Rectal smooth muscle tissue (tissue), 1 donor: ENCODE measurements around the gene RARRES2.
A peak's percentile ranks its signal among the peaks of the same experiment; 100 is the strongest.

Experiments
- H3K27ac ChIP-seq: one replicate; pipeline ENCODE4 v1.7.0; 2013; ENCODE audit warnings: low read depth, low read length, inconsistent platforms
- H3K27me3 ChIP-seq: one replicate; pipeline ENCODE4 v1.7.0; 2013; ENCODE audit warnings: low read length; ENCODE audit not compliant: control insufficient read depth, insufficient read depth
- H3K36me3 ChIP-seq: one replicate; pipeline ENCODE4 v1.7.0; 2013; ENCODE audit warnings: low read length; ENCODE audit not compliant: control insufficient read depth, insufficient read depth
- H3K4me1 ChIP-seq: one replicate; pipeline ENCODE4 v1.7.0; 2013; ENCODE audit warnings: low read length; ENCODE audit not compliant: control insufficient read depth, insufficient read depth
- H3K4me3 ChIP-seq: one replicate; pipeline ENCODE4 v1.7.0; 2013; ENCODE audit warnings: low read length
- H3K9ac ChIP-seq: one replicate; pipeline ENCODE4 v1.7.0; 2013; ENCODE audit warnings: low read length

RARRES2 gene

GRCh38 chr7:150357270-150357669 is 15.8 kb upstream of the RARRES2 start:
- H3K36me3 ChIP-seq: no peaks in the 10 kb centered on the region
- no peaks in the 10 kb centered on the region for H3K27me3 ChIP-seq
- H3K9ac ChIP-seq: no peak overlapping the region
- peaks cover 2% of the 10 kb centered on the region for H3K4me1 ChIP-seq
- no peak overlapping the region for H3K4me3 ChIP-seq
- no peak overlapping the region for H3K27ac ChIP-seq

- H3K27ac ChIP-seq: peak overlapping the region; percentile 35
- no peaks in the 10 kb centered on the region for H3K36me3 ChIP-seq
- H3K4me3 ChIP-seq: no peak overlapping the region
- H3K4me1 ChIP-seq: peaks cover 2% of the 10 kb centered on the region
- H3K27me3 ChIP-seq: no peaks in the 10 kb centered on the region
- no peak overlapping the region for H3K9ac ChIP-seq
Measured at GRCh38 chr7:150356265-150356897, 15.0 kb upstream of the RARRES2 start.

GRCh38 chr7:150355666-150356059 is 14.2 kb upstream of the RARRES2 start:
- H3K9ac ChIP-seq: no peak overlapping the region

GRCh38 chr7:150351587-150352194 is 10.3 kb upstream of the RARRES2 start:
- Histone ChIP-seq H3K27me3 (no peaks in the 10 kb centered on the region), H3K27ac (no peak overlapping the region), H3K4me3 (no peak overlapping the region), H3K9ac (no peak overlapping the region), H3K4me1 (peaks cover 2% of the 10 kb centered on the region), H3K36me3 (no peaks in the 10 kb centered on the region)

More at GRCh38 chr7:150355666-150356059, 14.2 kb upstream of the RARRES2 start:
- H3K27me3 ChIP-seq: no peaks in the 10 kb centered on the region
- H3K27ac ChIP-seq: peak overlapping the region; percentile 35
- no peaks in the 10 kb centered on the region for H3K36me3 ChIP-seq
- peaks cover 2% of the 10 kb centered on the region for H3K4me1 ChIP-seq
- no peak overlapping the region for H3K4me3 ChIP-seq

- no peak overlapping the region for H3K4me3 ChIP-seq
- H3K9ac ChIP-seq: no peak overlapping the region
- H3K36me3 ChIP-seq: no peaks in the 10 kb centered on the region
- no peak overlapping the region for H3K27ac ChIP-seq
- no peaks in the 10 kb centered on the region for H3K27me3 ChIP-seq
- no peaks in the 10 kb centered on the region for H3K4me1 ChIP-seq
Measured at GRCh38 chr7:150346922-150347321, 5.5 kb upstream of the RARRES2 start.

GRCh38 chr7:150345012-150345411 is 3.6 kb upstream of the RARRES2 start:
- Histone ChIP-seq H3K36me3 (no peaks in the 10 kb centered on the region), H3K4me3 (no peak overlapping the region), H3K27me3 (no peaks in the 10 kb centered on the region), H3K4me1 (no peaks in the 10 kb centered on the region), H3K27ac (no peak overlapping the region), H3K9ac (no peak overlapping the region)

- H3K9ac ChIP-seq: no peak overlapping the region
- H3K4me1 ChIP-seq: peaks cover under 1% of the 10 kb centered on the region
- H3K4me3 ChIP-seq: no peak overlapping the region
- no peaks in the 10 kb centered on the region for H3K27me3 ChIP-seq
- no peak overlapping the region for H3K27ac ChIP-seq
- H3K36me3 ChIP-seq: no peaks in the 10 kb centered on the region
Measured at GRCh38 chr7:150344299-150344698, 2.9 kb upstream of the RARRES2 start.

GRCh38 chr7:150343225-150343624 is 1.8 kb upstream of the RARRES2 start:
- Histone ChIP-seq H3K27me3 (no peaks in the 10 kb centered on the region), H3K4me3 (no peak overlapping the region), H3K36me3 (no peaks in the 10 kb centered on the region), H3K4me1 (peaks cover 10% of the 10 kb centered on the region), H3K9ac (no peak overlapping the region), H3K27ac (no peak overlapping the region)

- Histone ChIP-seq H3K4me1 (peaks cover 10% of the 10 kb centered on the region), H3K9ac (peak overlapping the region; percentile 6), H3K36me3 (no peaks in the 10 kb centered on the region), H3K27ac (peak overlapping the region; percentile 58), H3K27me3 (no peaks in the 10 kb centered on the region), H3K4me3 (peak overlapping the region; percentile 40)
Measured at GRCh38 chr7:150342121-150342408, 636 bp upstream of the RARRES2 start.

GRCh38 chr7:150340875-150341262 is 560 bp downstream of the RARRES2 start:
- H3K36me3 ChIP-seq: no peaks in the 10 kb centered on the region
- peak overlapping the region; percentile 81 for H3K4me3 ChIP-seq
- peak overlapping the region; percentile 84 for H3K27ac ChIP-seq
- H3K27me3 ChIP-seq: no peaks in the 10 kb centered on the region
- H3K4me1 ChIP-seq: peaks cover 18% of the 10 kb centered on the region
- H3K9ac ChIP-seq: peak overlapping the region; percentile 58

GRCh38 chr7:150340024-150340749 is 1.2 kb downstream of the RARRES2 start:
- Histone ChIP-seq H3K9ac (no peak overlapping the region), H3K4me3 (peak overlapping the region; percentile 81), H3K36me3 (no peaks in the 10 kb centered on the region), H3K27ac (peak overlapping the region; percentile 84), H3K4me1 (peaks cover 24% of the 10 kb centered on the region), H3K27me3 (no peaks in the 10 kb centered on the region)

GRCh38 chr7:150339409-150339809 is 2.0 kb downstream of the RARRES2 start:
- H3K4me1 ChIP-seq: peaks cover 26% of the 10 kb centered on the region
- no peaks in the 10 kb centered on the region for H3K27me3 ChIP-seq
- no peak overlapping the region for H3K9ac ChIP-seq
- H3K4me3 ChIP-seq: peak overlapping the region; percentile 81
- peak overlapping the region; percentile 11 for H3K27ac ChIP-seq
- H3K36me3 ChIP-seq: no peaks in the 10 kb centered on the region
